Endothelial cell (in vitro differentiated cells): ENCODE measurements around the gene PSD. TPM values are rescaled to one million over a fixed set of nuclear protein-coding genes. Genes with fewer than 3 reads are reported as not detected.
"Not testable (repeated sequence)": the region's sequence is repeated elsewhere in the genome, so short reads cannot be mapped to it uniquely, and the experiment has no call there.

Experiments used
- DNase-seq: peaks from one replicate; pipeline ENCODE4 v3.0.0; 2021; ENCODE audit warnings: low spot score
- H3K27ac Mint-ChIP-seq: one replicate; pipeline ENCODE4 v1.8.0; 2021; ENCODE audit warnings: mixed read lengths, inconsistent platforms; ENCODE audit not compliant: unreplicated experiment
- H3K27me3 Mint-ChIP-seq: one replicate; pipeline ENCODE4 v1.8.0; 2021; ENCODE audit warnings: mild to moderate bottlenecking, moderate library complexity, mixed read lengths, inconsistent platforms; ENCODE audit not compliant: unreplicated experiment
- H3K36me3 Mint-ChIP-seq: one replicate; pipeline ENCODE4 v1.8.0; 2021; ENCODE audit warnings: mild to moderate bottlenecking, low read depth, mixed read lengths, inconsistent platforms; ENCODE audit not compliant: unreplicated experiment
- H3K4me1 Mint-ChIP-seq: one replicate; pipeline ENCODE4 v1.8.0; 2021; ENCODE audit warnings: mild to moderate bottlenecking, mixed read lengths, inconsistent platforms; ENCODE audit not compliant: unreplicated experiment
- H3K4me3 Mint-ChIP-seq: one replicate; pipeline ENCODE4 v1.8.0; 2021; ENCODE audit warnings: mild to moderate bottlenecking, mixed read lengths, inconsistent platforms; ENCODE audit not compliant: unreplicated experiment
- H3K9me3 Mint-ChIP-seq: one replicate; pipeline ENCODE4 v1.8.0; 2021; ENCODE audit warnings: mixed read lengths, inconsistent platforms; ENCODE audit not compliant: unreplicated experiment
- CTCF ChIP-seq: fragments of 200-600 bp; sonication (generic); IDR thresholded peaks from one replicate; pipeline ENCODE4 v1.5.0; 2021; ENCODE audit warnings: antibody characterized with exemption; ENCODE audit not compliant: unreplicated experiment
- total RNA-seq: library from RNA; stranded (reverse); fragmentation: NEBNext Ultra II Directional; extraction: Animal tissue kit (Norgen Biotek cat#: 25700); gene quantifications from one replicate; pipeline ENCODE4 v1.2.1, GENCODE V29; 2021; ENCODE audit not compliant: unreplicated experiment

The PSD gene
- total RNA-seq, 1 donor from 2014 or later = 0.31 TPM

- no peaks in the 10 kb centered on the region for H3K9me3 Mint-ChIP-seq
- peaks cover 6% of the 10 kb centered on the region for H3K4me1 Mint-ChIP-seq
- H3K36me3 Mint-ChIP-seq = peaks cover 4% of the 10 kb centered on the region
- H3K4me3 Mint-ChIP-seq = no peak overlapping the region
- H3K27ac Mint-ChIP-seq = no peak overlapping the region
- H3K27me3 Mint-ChIP-seq = peaks cover 5% of the 10 kb centered on the region
- no peak for DNase-seq
- no peak for TF ChIP-seq CTCF
Measured at GRCh38 chr10:102455893-102456471, 37.4 kb upstream of the PSD start.

- not testable (repeated sequence) for H3K27ac Mint-ChIP-seq, H3K9me3 Mint-ChIP-seq, H3K4me3 Mint-ChIP-seq, H3K4me1 Mint-ChIP-seq, H3K27me3 Mint-ChIP-seq, DNase-seq, H3K36me3 Mint-ChIP-seq
Measured at GRCh38 chr10:102454662-102455487, 36.3 kb upstream of the PSD start.

- no peaks in the 10 kb centered on the region for H3K9me3 Mint-ChIP-seq
- no peak for TF ChIP-seq CTCF
- peaks cover 3% of the 10 kb centered on the region for H3K27me3 Mint-ChIP-seq
- H3K4me3 Mint-ChIP-seq = no peak overlapping the region
- DNase-seq = no peak
- H3K27ac Mint-ChIP-seq = no peak overlapping the region
- H3K36me3 Mint-ChIP-seq = peaks cover 4% of the 10 kb centered on the region
- peaks cover 11% of the 10 kb centered on the region for H3K4me1 Mint-ChIP-seq
Measured at GRCh38 chr10:102453502-102453901, 34.9 kb upstream of the PSD start.

GRCh38 chr10:102452672-102453340, 34.2 kb upstream of the PSD start:
- Mint-ChIP-seq H3K27me3 (peaks cover 3% of the 10 kb centered on the region), H3K36me3 (peaks cover 4% of the 10 kb centered on the region), H3K4me1 (peaks cover 11% of the 10 kb centered on the region), H3K4me3 (peak overlapping the region; percentile 52), H3K9me3 (no peaks in the 10 kb centered on the region), H3K27ac (no peak overlapping the region)
- no peak for DNase-seq
- TF ChIP-seq CTCF = no peak

GRCh38 chr10:102451105-102451969, 32.8 kb upstream of the PSD start, which contains the start of gene C10orf95:
Gene C10orf95 (minus strand): TSS chr10:102451543. CDS start chr10:102451093, 450 bp downstream.
- H3K9me3 Mint-ChIP-seq = no peaks in the 10 kb centered on the region
- H3K36me3 Mint-ChIP-seq = peaks cover 4% of the 10 kb centered on the region
- TF ChIP-seq CTCF = no peak
- DNase-seq = no peak
- H3K4me3 Mint-ChIP-seq = peak within 1 kb of the TSS; percentile 85
- H3K27ac Mint-ChIP-seq = no peak within 1 kb of the TSS
- H3K27me3 Mint-ChIP-seq = peaks cover 3% of the 10 kb centered on the region
- H3K4me1 Mint-ChIP-seq = peaks cover 11% of the 10 kb centered on the region
